ENCODE measurements around the gene SPATA9. TPM values are rescaled to one million over a fixed set of nuclear protein-coding genes. Genes with fewer than 3 reads are reported as not detected.

SPATA9 gene
- total RNA-seq, 1 experiment from 2014 or later = not detected

GRCh38 chr5:95655575-95655974 lies 27.2 kb downstream of the SPATA9 start:
- CTCF ChIA-PET = interaction anchor here (1.1 kb wide), 1 partner anchor 9 kb away, joined by 3 read pairs; the partner anchor contains the start of gene RFESD
- no peak overlapping the region for H3K27ac Mint-ChIP-seq (ENCODE audit: unreplicated experiment)
- intact Hi-C loops (cut with micrococcal nuclease; ENCODE audit: unreplicated experiment) = no loop called here
- H3K9me3 Mint-ChIP-seq (ENCODE audit: low read depth, unreplicated experiment) = no peaks in the 10 kb centered on the region
- TF ChIP-seq, protein P1, sequence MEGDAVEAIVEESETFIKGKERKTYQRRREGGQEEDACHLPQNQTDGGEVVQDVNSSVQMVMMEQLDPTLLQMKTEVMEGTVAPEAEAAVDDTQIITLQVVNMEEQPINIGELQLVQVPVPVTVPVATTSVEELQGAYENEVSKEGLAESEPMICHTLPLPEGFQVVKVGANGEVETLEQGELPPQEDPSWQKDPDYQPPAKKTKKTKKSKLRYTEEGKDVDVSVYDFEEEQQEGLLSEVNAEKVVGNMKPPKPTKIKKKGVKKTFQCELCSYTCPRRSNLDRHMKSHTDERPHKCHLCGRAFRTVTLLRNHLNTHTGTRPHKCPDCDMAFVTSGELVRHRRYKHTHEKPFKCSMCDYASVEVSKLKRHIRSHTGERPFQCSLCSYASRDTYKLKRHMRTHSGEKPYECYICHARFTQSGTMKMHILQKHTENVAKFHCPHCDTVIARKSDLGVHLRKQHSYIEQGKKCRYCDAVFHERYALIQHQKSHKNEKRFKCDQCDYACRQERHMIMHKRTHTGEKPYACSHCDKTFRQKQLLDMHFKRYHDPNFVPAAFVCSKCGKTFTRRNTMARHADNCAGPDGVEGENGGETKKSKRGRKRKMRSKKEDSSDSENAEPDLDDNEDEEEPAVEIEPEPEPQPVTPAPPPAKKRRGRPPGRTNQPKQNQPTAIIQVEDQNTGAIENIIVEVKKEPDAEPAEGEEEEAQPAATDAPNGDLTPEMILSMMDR (IDR thresholded peaks at IDR 0.05; ENCODE audit: unreplicated experiment) = no peak
- no peak for DNase-seq
- H3K4me1 Mint-ChIP-seq (ENCODE audit: low read depth, unreplicated experiment) = no peaks in the 10 kb centered on the region
- H3K27me3 Mint-ChIP-seq (ENCODE audit: unreplicated experiment) = no peaks in the 10 kb centered on the region
- no TSS peak for BruUV-seq (replicated peaks)
- H3K36me3 Mint-ChIP-seq (ENCODE audit: insufficient read depth, unreplicated experiment) = no peaks in the 10 kb centered on the region
- H3K4me3 Mint-ChIP-seq (ENCODE audit: low read depth, unreplicated experiment) = no peak overlapping the region

GRCh38 chr5:95654196-95654595 lies 28.6 kb downstream of the SPATA9 start:
- no TSS peak for BruUV-seq (replicated peaks)
- CTCF ChIA-PET = no interaction called here
- no peak overlapping the region for H3K27ac Mint-ChIP-seq (ENCODE audit: unreplicated experiment)
- no peaks in the 10 kb centered on the region for H3K27me3 Mint-ChIP-seq (ENCODE audit: unreplicated experiment)
- H3K4me3 Mint-ChIP-seq (ENCODE audit: low read depth, unreplicated experiment) = no peak overlapping the region
- H3K36me3 Mint-ChIP-seq (ENCODE audit: insufficient read depth, unreplicated experiment) = no peaks in the 10 kb centered on the region
- DNase-seq = no peak
- H3K4me1 Mint-ChIP-seq (ENCODE audit: low read depth, unreplicated experiment) = peaks cover 8% of the 10 kb centered on the region
- intact Hi-C loops (cut with micrococcal nuclease; ENCODE audit: unreplicated experiment) = no loop called here
- no peaks in the 10 kb centered on the region for H3K9me3 Mint-ChIP-seq (ENCODE audit: low read depth, unreplicated experiment)
- TF ChIP-seq, protein P1 (IDR thresholded peaks at IDR 0.05; ENCODE audit: unreplicated experiment) = no peak

DNA sequence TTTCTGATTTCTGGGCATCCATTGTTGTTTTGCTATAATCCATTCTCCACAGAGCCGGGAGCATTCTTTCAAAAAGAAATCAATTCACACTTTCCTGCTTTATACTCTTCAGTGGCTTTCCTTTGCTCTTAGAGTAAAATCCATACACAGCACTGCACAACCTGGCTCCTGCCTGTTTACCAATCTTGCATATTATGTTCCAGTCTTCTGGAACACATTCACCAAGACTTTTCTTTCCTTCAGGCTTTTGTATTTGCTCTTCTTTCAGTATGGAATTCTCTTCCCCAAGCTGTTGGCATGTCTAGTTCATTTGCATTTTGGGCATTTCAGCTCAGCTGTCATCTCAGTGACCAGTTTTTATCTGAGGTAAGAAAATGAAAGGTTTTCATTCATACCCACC lies 29.9 kb downstream of the SPATA9 start:
- Mint-ChIP-seq H3K36me3 (ENCODE audit: insufficient read depth, unreplicated experiment) (no peaks in the 10 kb centered on the region), H3K9me3 (ENCODE audit: low read depth, unreplicated experiment) (no peaks in the 10 kb centered on the region), H3K4me1 (ENCODE audit: low read depth, unreplicated experiment) (peaks cover 8% of the 10 kb centered on the region), H3K4me3 (ENCODE audit: low read depth, unreplicated experiment) (no peak overlapping the region), H3K27me3 (ENCODE audit: unreplicated experiment) (no peaks in the 10 kb centered on the region), H3K27ac (ENCODE audit: unreplicated experiment) (no peak overlapping the region)
- CTCF ChIA-PET = interaction anchor here (0.7 kb wide), 1 partner anchor 171 kb away, joined by 3 read pairs; no protein-coding TSS in a partner anchor
- DNase-seq = no peak
- TF ChIP-seq, protein P1 (IDR thresholded peaks at IDR 0.05; ENCODE audit: unreplicated experiment) = no peak
- intact Hi-C loops (cut with micrococcal nuclease; ENCODE audit: unreplicated experiment) = no loop called here
- no TSS peak for BruUV-seq (replicated peaks)

- peaks cover 8% of the 10 kb centered on the region for H3K4me1 Mint-ChIP-seq (ENCODE audit: low read depth, unreplicated experiment)
- no peaks in the 10 kb centered on the region for H3K27me3 Mint-ChIP-seq (ENCODE audit: unreplicated experiment)
- TF ChIP-seq, protein P1 (IDR thresholded peaks at IDR 0.05; ENCODE audit: unreplicated experiment) = no peak
- no peaks in the 10 kb centered on the region for H3K9me3 Mint-ChIP-seq (ENCODE audit: low read depth, unreplicated experiment)
- CTCF ChIA-PET = no interaction called here
- no peak overlapping the region for H3K4me3 Mint-ChIP-seq (ENCODE audit: low read depth, unreplicated experiment)
- intact Hi-C loops (cut with micrococcal nuclease; ENCODE audit: unreplicated experiment) = loop anchor here (5.0 to 10.0 kb wide), 4 partner anchors 82 to 955 kb away; partner anchors contain the start of genes ELL2 and RHOBTB3
- no TSS peak for BruUV-seq (replicated peaks)
- DNase-seq = no peak
- peak overlapping the region; percentile 11 for H3K27ac Mint-ChIP-seq (ENCODE audit: unreplicated experiment)
- H3K36me3 Mint-ChIP-seq (ENCODE audit: insufficient read depth, unreplicated experiment) = peaks cover 10% of the 10 kb centered on the region
Observed at GRCh38 chr5:95649842-95650620, 32.8 kb downstream of the SPATA9 start.

Measured in Calu3 (cell line).